Measurements from ENCODE around the gene UBE2D2. TPM values are rescaled to one million over a fixed set of nuclear protein-coding genes. Genes with fewer than 3 reads are reported as not detected.
A peak's percentile ranks its signal among the peaks of the same experiment; 100 is the strongest.

The UBE2D2 gene
- total and polyA plus RNA-seq, 2 donors (not counting 1 experiment from before 2014, with no cell fraction given), result 64.3 to 168 TPM

DNA sequence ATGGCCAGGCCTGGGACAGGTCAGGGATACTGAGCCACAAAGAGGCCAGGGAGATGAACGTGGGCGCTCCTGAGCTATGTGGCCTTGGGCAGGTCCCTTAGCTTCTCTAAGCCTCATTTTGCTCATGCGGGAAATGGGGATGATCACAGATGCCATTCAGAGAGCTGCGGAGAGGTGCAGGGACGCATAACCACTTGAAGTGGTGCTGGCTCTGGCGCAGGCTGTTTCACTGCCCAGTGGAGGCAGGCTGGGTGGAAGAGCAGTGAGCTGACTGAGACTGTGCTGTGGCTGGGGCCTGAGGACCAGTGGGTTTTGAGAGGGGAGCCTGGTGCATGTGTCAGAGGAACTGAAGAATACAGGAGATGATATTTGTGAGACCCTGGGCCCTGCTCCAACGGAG is 105.4 kb downstream of the UBE2D2 start:
- no peak for TF ChIP-seq EZH2 (IDR thresholded peaks at IDR 0.05; ENCODE audit: borderline replicate concordance, insufficient read depth, low read depth, low read length, poor library complexity, severe bottlenecking)
- TF ChIP-seq, protein P1, sequence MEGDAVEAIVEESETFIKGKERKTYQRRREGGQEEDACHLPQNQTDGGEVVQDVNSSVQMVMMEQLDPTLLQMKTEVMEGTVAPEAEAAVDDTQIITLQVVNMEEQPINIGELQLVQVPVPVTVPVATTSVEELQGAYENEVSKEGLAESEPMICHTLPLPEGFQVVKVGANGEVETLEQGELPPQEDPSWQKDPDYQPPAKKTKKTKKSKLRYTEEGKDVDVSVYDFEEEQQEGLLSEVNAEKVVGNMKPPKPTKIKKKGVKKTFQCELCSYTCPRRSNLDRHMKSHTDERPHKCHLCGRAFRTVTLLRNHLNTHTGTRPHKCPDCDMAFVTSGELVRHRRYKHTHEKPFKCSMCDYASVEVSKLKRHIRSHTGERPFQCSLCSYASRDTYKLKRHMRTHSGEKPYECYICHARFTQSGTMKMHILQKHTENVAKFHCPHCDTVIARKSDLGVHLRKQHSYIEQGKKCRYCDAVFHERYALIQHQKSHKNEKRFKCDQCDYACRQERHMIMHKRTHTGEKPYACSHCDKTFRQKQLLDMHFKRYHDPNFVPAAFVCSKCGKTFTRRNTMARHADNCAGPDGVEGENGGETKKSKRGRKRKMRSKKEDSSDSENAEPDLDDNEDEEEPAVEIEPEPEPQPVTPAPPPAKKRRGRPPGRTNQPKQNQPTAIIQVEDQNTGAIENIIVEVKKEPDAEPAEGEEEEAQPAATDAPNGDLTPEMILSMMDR (IDR thresholded peaks at IDR 0.05), result no peak
- H3K4me3 ChIP-seq (ENCODE audit: control extremely low read depth in 1 of 5, extremely low read depth in 1 of 5, insufficient read depth in 1 of 5, low read depth in 2 of 5, low read length in 4 of 5), result peak overlapping the region in 1 of 5 experiments; percentile 71
- no peaks in the 10 kb centered on the region for H3K9me3 ChIP-seq (ENCODE audit: control extremely low read depth in 1 of 3, control insufficient read depth in 2 of 3, insufficient read depth in 1 of 3, low read length in 2 of 3)
- H2AFZ ChIP-seq (ENCODE audit: insufficient read depth, low read depth, low read length, poor library complexity, severe bottlenecking), result no peak overlapping the region
- DNase-seq, result peak; percentile 26
- no peaks in the 10 kb centered on the region for H3K27me3 ChIP-seq (replicated peaks in 1 of 4; ENCODE audit: control extremely low read depth in 1 of 4, control insufficient read depth in 3 of 4, insufficient read depth in 4 of 4, low read length in 3 of 4)
- peak overlapping the region; percentile 99 for H3K27ac Mint-ChIP-seq
- no peaks in the 10 kb centered on the region for H3K27me3 Mint-ChIP-seq
- peak overlapping the region; percentile 70 for H3K9ac ChIP-seq (ENCODE audit: low read length)
- peaks cover 93% of the 10 kb centered on the region for H3K4me1 Mint-ChIP-seq
- ChIA-PET CTCF (interaction anchor here (1.4 to 11.4 kb wide), 6 partner anchors 12 to 99 kb away, joined by 4 to 215 read pairs (median 12); partner anchors contain the start of gene CXXC5), POLR2A (interaction anchor here (0.6 to 9.7 kb wide), 8 partner anchors 8 to 203 kb away, joined by 3 to 266 read pairs (median 4); partner anchors contain the start of gene CXXC5)
- H3K27ac ChIP-seq (ENCODE audit: low read length in 2 of 2), result peak overlapping the region; percentile 89 to 90
- H3K79me2 ChIP-seq (ENCODE audit: control insufficient read depth, insufficient read depth, low read length), result peaks cover 100% of the 10 kb centered on the region
- H3K4me2 ChIP-seq (replicated peaks; ENCODE audit: low read depth, low read length, poor library complexity, severe bottlenecking), result peak overlapping the region; percentile 94
- peaks cover 94 to 98% of the 10 kb centered on the region in 2 donors for H3K4me1 ChIP-seq (ENCODE audit: control insufficient read depth in 2 of 2, insufficient read depth in 2 of 2, low read length in 2 of 2)
- H3K4me3 Mint-ChIP-seq, result peak overlapping the region; percentile 77
- H3K9me3 Mint-ChIP-seq (ENCODE audit: insufficient read depth), result no peaks in the 10 kb centered on the region
- peaks cover 95% of the 10 kb centered on the region for H4K20me1 ChIP-seq (ENCODE audit: control insufficient read depth, insufficient read depth, low read length, poor library complexity, severe bottlenecking)
- H3K36me3 ChIP-seq (replicated peaks in 1 of 2; ENCODE audit: control extremely low read depth in 1 of 2, control insufficient read depth in 1 of 2, extremely low read depth in 1 of 2, insufficient read depth in 2 of 2, low read length in 1 of 2), result peaks cover 0 to 46% of the 10 kb centered on the region in 2 experiments
- ATAC-seq (ENCODE audit: low read depth), result no peak
- 70% methylated on average over 7 of the region's 7 CpGs for WGBS (ENCODE audit: insufficient coverage)
- intact Hi-C loops (cut with micrococcal nuclease), result no loop called here

DNA sequence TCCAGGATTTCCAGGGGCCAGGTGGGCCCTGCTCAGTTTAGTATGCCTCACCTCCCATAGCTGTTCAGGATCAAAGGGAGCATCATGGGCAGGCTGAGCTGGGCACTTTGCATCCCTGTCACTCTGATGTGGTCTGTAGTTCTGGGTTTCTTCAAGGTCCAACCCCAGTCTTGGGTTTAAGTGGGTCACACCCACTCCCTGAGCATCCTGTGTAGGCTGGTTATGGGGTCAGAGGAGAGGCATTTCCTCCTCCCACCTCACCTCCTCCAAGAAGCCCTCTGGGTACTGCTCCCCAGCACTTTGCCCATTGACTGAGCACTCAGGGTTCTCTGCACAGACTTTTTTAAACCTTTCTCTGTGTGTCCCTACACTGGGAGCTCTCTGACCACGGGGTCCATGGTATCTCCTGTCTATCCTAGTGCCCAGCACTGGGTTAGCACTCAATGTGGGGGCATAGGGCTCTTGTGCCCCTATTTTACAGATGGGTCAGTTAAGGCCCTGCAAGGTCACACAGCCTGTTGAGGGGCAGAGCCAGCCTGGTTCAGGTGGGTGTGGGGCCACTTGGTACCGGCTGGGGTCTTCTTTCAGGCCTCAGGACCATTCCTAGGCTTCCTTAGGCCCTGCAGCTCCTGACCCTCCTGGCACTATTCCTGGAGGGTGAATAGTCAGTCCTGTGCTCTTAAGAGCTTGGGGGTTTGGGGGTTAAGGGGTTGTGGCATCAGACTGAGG is 106.0 kb downstream of the UBE2D2 start:
- Histone ChIP-seq H2AFZ (ENCODE audit: insufficient read depth, low read depth, low read length, poor library complexity, severe bottlenecking) (no peak overlapping the region), H3K27me3 (replicated peaks in 1 of 4; ENCODE audit: control extremely low read depth in 1 of 4, control insufficient read depth in 3 of 4, insufficient read depth in 4 of 4, low read length in 3 of 4) (no peaks in the 10 kb centered on the region), H3K9me3 (ENCODE audit: control extremely low read depth in 1 of 3, control insufficient read depth in 2 of 3, insufficient read depth in 1 of 3, low read length in 2 of 3) (no peaks in the 10 kb centered on the region), H3K79me2 (ENCODE audit: control insufficient read depth, insufficient read depth, low read length) (peaks cover 100% of the 10 kb centered on the region), H3K4me1 (ENCODE audit: control insufficient read depth in 2 of 2, insufficient read depth in 2 of 2, low read length in 2 of 2) (peaks cover 93 to 98% of the 10 kb centered on the region in 2 donors), H3K36me3 (replicated peaks in 1 of 2; ENCODE audit: control extremely low read depth in 1 of 2, control insufficient read depth in 1 of 2, extremely low read depth in 1 of 2, insufficient read depth in 2 of 2, low read length in 1 of 2) (peaks cover 0 to 44% of the 10 kb centered on the region in 2 experiments), H4K20me1 (ENCODE audit: control insufficient read depth, insufficient read depth, low read length, poor library complexity, severe bottlenecking) (peaks cover 95% of the 10 kb centered on the region), H3K4me2 (replicated peaks; ENCODE audit: low read depth, low read length, poor library complexity, severe bottlenecking) (peak overlapping the region; percentile 94), H3K9ac (ENCODE audit: low read length) (peak overlapping the region; percentile 70), H3K4me3 (ENCODE audit: control extremely low read depth in 1 of 5, extremely low read depth in 1 of 5, insufficient read depth in 1 of 5, low read depth in 2 of 5, low read length in 4 of 5) (peak overlapping the region in 4 of 5 experiments; percentile 40 to 71 (median 52)), H3K27ac (ENCODE audit: low read length in 2 of 2) (peak overlapping the region; percentile 89 to 90)
- Mint-ChIP-seq H3K27me3 (no peaks in the 10 kb centered on the region), H3K27ac (peak overlapping the region; percentile 99), H3K4me3 (peak overlapping the region; percentile 77), H3K4me1 (peaks cover 92% of the 10 kb centered on the region), H3K9me3 (ENCODE audit: insufficient read depth) (no peaks in the 10 kb centered on the region)
- 64% methylated on average over 2 of the region's 2 CpGs for WGBS (ENCODE audit: insufficient coverage)
- TF ChIP-seq, protein P1 (IDR thresholded peaks at IDR 0.05), result no peak
- no peak for TF ChIP-seq EZH2 (IDR thresholded peaks at IDR 0.05; ENCODE audit: borderline replicate concordance, insufficient read depth, low read depth, low read length, poor library complexity, severe bottlenecking)
- intact Hi-C loops (cut with micrococcal nuclease), result no loop called here
- ChIA-PET POLR2A (interaction anchor here (0.6 to 9.7 kb wide), 7 partner anchors 9 to 82 kb away, joined by 3 to 266 read pairs (median 4); partner anchors contain the start of gene CXXC5), CTCF (interaction anchor here (0.8 to 11.4 kb wide), 8 partner anchors 11 to 98 kb away, joined by 3 to 215 read pairs (median 6); partner anchors contain the start of gene CXXC5)
- ATAC-seq (ENCODE audit: low read depth) (no peak), DNase-seq (peak; percentile 29)

Measured in B cell (primary cell).